Epithelial cell of prostate (primary cell): Measurements from ENCODE around the gene FHOD3.

Experiments
- DNase-seq: peaks from one replicate; pipeline ENCODE4 v3.0.0-alpha.2; 2011; ENCODE audit warnings: low read depth, low spot score
- H3K27ac ChIP-seq: fragments of 450-650 bp; 2 replicates; pipeline ENCODE4 v1.5.1; 2017; ENCODE audit warnings: mild to moderate bottlenecking

The FHOD3 gene

DNA sequence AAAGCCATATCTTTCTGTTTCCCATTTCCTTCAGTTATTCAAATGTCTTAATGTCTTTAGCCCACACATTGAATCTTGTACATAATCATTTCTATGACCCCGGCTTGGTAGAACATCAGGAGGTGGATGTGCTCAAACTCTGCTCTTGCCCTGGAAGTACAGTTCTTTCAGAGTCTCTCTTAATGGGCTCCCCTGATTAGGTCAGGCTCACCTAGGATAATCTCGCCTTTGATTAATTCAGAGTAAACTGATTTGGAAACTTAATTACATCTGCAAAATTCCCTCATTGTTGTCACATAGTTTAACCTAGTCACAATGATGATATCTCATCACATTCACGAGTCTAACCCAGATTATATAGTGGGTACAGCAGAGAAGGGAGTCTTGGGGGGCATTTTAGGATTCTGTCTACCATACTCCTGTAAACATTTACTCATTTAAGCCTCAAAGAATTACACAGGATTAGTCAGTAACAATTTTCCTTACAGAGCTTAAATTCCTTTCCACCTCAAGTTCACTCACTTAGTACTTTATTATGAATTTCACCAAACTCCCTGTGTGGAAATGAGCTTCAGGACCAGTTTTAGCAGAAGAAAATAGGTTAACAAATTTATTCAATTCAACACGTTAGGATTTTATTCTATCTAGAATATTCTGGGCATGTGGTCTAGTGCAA is 135.5 kb downstream of the FHOD3 start:
- DNase-seq = no peak
- no peak overlapping the region for H3K27ac ChIP-seq

DNA sequence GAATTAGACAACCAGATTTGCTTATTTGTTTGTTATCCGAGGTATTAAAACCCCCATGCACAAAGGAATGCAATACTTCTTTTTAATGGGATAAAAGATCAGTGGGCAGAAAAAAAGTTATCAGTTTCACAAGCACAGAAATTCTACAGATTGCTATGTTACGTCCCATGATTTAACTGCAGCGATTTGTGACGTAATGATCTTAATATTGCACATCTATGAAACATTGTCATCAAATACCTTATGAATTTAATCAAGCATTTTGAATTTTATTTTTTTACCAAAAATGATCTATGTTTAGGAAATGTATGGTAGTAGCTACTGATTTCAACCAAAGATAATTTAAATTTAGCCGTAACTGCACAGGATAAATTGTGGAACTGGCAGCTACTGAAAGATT is 138.9 kb downstream of the FHOD3 start:
- no peak overlapping the region for H3K27ac ChIP-seq
- no peak for DNase-seq

DNA sequence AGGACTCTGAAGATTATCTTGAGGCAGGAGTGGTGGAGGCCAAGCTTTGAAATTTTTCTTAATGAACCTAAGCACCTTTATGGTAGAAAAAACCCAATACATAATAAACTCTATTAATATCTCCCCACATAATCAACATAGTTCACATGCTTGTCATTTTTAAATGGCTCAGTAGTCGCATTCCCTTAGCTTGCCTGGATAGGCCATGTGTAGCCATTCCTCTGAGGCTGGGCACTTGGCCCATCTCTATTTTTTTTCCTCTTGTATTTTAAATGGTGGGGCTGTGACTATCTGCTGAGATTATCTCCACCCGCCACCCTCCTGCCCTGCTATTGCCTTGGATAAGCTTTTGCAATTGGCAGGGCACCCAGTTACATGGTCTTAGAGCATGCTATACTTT is 143.1 kb downstream of the FHOD3 start:
- no peak for DNase-seq
- H3K27ac ChIP-seq = no peak overlapping the region

DNA sequence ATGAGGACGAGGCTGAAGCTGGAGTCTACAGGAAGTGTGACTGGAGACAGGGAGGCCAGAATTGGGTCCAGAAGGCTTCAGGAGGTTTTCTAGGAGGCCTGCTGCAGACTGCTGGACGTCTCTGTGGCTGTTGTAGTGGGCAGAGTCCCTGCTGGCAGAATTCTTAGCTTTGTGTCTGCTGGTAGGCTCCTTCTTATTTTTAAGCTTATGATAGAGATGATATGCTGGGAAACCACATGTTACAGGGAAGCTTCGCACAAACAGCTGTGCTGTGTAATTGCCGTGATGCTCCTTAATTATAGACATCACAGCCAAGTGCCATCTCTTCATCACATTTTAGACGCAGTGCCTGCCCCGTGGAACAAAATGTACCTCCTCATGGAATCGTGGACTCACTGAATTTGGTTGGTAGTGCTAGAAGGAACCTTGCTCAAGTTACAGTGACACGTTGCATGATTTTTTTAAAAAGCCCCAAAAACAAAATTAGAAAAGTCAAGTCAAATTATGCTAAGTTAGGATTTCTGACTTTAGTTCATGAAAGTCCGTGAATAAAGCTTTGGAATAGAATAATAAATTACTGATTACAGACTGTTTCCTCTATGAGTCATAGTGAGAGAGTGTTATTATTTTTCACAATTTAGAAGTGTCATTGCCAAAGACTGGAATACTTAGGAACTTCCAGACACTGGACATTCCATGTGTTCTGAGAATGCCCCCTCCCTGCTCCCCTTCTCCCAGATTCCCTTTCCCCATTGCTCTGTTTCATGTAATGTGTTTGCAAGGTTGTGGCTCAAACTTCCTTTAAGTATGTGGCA is 144.1 kb downstream of the FHOD3 start:
- H3K27ac ChIP-seq = no peak overlapping the region
- DNase-seq = no peak

DNA sequence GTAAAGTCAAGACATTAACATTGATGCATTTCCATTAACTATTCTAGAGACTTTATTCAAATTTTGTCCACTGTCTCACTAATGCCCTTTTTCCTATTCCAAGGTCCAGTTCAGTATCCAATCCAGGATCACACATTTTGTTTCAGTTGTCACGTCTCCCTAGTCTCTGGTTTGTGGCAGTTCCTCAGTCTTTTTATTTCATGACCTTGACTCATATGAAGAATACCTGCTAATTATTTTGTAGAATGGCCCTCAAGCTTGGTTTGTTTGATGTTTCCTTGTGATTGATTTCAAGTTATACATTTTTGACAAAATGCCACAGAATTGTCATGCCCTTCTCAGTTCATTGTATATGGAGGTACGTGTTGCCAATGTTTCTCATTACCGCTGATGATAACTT is 145.2 kb downstream of the FHOD3 start:
- no peak for DNase-seq
- no peak overlapping the region for H3K27ac ChIP-seq

DNA sequence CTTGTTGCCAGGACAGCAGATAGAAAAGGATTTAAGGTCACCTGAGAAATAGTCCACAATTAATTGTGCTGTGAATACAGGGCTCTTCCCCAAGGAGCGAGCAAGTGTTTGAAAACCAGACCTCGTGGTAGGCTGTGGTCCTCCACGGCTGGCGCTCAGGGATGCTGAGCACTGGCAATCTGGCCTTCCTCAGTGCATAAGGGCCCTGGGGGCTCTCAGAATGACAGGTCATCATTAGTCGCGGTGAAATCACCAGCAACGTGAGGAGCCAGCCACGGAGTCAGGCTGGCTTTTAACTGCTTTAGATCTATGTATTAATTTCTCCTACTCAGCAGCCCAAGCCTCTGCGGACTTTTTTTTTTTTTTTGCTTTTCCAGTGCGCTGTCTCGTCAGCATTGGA is 148.5 kb downstream of the FHOD3 start:
- no peak for DNase-seq

DNA sequence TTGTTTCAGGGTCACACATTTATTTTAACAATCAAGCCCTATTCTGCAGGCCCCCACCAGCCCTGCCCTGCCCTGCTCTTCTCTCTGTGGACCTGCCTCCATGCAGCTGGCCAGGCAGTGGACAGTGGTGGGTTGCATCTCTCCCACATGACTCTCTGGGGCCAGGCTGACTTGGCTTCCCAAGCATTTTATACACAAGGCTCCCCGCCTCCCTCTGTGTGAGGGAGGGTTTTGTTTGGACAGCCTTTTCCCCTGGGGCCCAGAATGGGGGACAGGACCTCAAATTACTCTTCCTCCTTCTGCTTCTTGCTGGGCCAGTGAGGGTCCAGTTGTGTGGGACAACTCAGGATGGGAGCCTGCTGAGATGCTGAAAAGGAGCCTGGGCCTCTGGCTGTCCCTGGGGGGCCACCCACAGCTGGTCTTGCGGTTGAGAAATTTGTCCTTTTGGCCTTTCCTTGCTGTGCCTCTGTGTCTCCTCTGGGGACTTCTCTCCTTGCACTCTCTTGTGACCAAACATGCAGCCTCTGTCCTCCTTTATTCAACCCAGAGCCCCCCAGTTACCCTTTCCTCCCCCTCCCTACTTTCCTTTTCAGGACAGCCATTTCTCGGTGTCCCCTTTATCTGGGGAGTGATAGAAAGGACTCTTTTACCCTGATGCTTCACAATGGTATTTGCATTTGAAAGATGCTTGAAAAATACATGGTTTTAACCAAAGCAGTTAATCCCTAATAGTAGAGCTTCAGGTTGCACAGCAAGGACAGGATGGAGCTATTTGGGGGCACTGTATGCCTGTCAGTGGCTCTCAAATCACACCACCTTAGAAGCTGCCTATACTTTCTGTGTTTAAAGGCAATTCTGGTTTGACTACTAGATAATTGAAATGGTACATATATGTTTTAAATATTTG is 151.1 kb downstream of the FHOD3 start:
- no peak overlapping the region for H3K27ac ChIP-seq
- DNase-seq = no peak

More for the DNA sequence above, 148.5 kb downstream of the FHOD3 start:
- no peak overlapping the region for H3K27ac ChIP-seq

DNA sequence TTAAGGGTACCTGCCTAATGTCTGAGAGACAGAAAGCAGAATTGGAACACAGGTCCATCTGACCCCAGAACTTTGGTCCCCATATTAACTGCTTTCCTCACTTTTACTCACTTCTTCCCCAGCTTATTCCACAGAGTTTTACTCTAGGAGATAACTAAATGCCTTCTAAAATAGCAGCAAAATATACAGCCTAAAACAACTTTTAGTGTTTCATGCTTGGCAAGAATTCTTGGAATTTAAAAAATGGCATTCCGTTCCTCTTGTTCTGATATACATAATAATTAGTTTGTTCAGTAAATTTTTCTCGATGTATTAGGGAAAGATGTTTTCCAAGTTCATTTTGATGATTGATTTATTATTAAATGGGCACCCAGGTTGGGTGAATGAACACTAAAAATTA is 151.9 kb downstream of the FHOD3 start:
- DNase-seq = no peak
- H3K27ac ChIP-seq = no peak overlapping the region

DNA sequence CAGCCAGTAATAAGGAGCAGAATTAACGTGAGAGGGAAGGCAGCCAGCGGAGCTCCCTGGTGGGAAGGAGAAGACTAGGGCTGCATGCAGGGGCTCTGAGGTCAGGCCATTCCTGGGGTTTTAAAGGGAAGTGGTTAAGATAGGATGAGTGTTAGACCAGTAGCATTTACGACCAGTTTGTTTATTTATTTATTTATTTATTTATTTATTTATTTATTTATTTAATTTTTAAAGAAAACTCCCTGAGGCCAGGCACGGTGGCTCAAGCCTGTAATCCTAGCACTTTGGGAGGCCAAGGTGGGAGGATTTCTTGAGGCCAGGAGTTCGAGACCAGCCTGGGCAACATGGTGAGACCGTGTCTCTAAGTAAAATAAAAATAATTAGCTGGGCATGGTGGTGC is 152.8 kb downstream of the FHOD3 start:
- DNase-seq = no peak
- H3K27ac ChIP-seq = no peak overlapping the region

DNA sequence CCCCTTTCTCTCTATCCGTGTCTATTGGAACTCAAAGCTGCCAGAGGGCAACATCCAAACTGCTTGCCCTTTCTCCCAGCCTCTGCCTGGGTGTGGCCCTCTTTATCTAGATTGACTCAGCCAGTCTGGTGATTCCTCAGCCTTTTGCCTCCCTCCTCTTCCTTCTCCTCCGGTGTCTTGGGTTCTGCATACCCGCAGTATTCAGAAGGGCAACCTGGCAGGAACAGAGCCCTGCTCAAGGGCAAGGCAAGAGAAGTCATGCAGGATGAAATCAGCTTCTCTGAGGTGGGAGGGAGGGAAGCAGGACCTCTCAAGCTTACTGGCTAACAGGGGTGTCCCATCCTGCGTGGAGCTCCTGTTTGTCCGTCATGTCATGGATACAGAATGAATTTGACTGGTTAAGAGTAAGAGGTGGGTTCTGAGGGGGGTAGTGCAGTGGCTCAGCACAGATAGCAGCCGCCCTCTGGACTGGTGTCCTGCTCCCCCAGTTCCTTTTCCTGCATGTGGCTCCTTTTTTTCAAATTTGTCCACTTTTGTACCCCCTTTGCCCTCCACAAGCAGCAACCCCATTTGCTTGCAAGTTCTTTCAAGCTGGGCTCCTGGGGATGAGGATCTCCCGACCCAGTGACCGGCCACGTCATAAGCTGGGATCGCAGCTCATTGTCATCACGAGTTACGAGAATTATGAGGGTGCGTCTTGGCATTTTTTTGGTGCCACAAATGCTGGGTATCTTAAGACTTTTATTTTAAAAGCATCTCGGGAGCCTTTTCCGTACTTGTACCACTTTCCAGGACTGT is 154.1 kb downstream of the FHOD3 start:
- H3K27ac ChIP-seq = no peak overlapping the region
- no peak for DNase-seq

DNA sequence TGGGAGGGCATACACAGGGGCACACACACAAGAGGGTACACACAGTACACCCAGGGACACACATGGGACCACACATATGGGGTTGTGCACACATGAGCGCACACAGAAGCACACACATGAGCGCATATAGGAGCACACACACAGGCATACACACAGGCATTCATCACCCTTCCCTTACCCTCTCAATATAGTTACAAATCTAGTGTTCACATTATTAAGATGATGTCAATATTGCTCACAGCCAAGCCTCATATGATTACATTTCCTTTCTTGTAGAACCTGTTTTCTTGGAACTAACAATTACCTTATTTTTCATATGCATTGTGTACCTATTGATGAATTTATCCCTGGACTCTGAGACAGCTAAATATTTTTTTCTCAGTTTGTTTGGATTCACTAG is 156.7 kb downstream of the FHOD3 start:
- peak overlapping the region; percentile 38 for H3K27ac ChIP-seq

DNA sequence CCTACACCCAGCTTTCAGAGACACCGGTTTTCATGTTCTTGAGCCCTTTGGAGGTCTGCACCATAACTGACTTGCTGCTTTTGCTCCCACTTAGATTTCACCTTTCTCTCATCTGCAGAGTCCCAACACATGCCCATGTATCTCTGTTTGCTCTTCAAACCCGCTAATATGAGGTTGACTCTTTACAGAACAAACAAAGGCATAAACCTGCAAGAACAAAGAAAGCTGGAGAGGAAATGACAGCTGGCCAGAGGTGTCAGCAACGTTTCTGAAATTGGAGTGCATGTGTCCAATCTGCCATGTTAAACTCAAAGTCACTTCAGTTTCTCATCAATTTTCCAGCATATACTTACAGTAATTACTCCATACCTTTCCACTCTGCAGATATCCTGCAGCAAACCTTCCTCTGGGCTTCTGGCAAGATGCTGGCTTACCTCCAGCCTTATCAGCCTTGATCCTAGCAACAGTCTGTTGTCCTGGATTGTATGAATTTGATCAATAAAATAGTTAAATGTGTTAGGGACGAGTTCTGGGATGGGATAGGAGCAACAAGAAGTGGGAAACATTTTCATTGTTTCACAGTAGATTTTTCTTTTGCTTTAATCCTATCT is 157.4 kb downstream of the FHOD3 start:
- peak overlapping the region; percentile 38 for H3K27ac ChIP-seq
- DNase-seq = no peak

More for the DNA sequence above, 156.7 kb downstream of the FHOD3 start:
- DNase-seq = peak; percentile 66

DNA sequence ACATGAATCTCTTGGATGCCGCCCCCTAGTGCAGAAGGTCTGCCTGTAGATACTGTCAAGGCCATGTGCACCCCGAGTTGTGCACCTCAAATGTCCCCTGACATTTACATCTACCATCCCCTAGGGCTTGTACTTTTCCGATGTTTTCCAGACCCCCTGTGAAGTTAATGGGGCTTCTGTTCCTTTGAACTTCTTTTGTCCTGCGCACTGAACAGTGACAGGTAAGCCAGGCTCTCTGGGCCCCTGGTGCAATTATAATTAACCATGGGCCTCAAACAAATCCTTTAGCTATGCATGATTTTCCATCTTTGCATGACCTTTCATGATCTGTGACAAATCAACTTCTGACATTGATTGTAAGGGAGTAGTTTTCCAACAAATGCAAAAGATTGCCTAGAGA is 158.4 kb downstream of the FHOD3 start:
- no peak overlapping the region for H3K27ac ChIP-seq
- DNase-seq = no peak

DNA sequence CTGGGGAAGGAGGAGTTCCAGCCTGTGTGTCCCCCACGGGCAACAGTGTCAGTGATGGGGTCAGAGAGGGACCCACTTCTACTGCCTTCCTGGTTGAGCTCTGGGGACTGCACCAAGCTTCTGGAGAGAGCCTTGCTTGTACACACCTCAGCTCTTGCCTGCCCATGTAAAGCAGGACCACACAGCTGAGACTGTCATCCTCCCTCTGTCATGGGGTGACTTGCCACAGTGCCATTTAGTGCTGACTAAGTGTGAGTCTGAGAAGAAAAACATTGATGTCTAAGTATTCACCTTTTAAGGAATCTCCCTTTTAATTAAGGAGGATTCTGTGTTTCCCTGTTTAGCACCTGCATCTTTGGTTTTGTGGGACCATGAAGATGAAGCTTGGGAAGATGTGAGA is 159.1 kb downstream of the FHOD3 start:
- no peak overlapping the region for H3K27ac ChIP-seq
- DNase-seq = no peak

DNA sequence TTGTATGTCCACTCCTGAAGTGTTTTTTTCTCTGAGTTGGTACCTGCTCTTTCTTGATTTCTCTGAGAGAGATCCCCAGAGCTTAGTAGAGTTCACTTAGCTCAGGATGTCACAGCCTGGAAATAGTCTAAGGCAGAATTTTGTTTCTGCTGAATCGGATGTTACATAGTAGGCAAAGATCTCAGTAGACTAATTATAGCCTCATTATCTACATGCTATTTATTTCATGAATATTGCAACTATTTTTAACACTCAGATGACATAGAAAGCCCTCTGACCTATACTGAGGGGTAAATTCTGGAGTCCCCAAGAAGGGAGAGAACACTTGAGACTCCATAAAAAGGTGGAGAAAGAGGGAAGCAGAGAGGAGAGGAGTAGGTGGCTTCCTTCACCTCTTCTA is 160.2 kb downstream of the FHOD3 start:
- no peak overlapping the region for H3K27ac ChIP-seq
- DNase-seq = no peak

DNA sequence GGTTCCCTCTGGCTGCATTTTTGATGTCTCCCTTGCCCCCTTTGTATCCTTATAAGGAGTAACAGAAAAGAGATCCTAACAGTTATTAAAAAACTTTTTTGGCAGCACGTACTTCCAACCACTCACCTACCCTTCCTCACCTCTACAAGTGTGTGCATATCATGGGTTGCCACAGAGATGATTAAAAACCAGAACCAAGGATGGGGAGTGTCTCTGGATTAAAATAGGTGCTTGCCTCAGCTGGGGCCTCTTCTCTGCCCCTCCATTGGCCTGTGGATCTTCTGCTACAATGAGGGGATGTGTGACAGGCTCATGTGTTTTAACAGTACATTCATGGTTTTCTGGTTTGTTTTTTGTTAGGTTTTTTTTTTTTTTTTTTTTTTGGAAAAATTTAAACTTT is 160.8 kb downstream of the FHOD3 start:
- no peak overlapping the region for H3K27ac ChIP-seq
- no peak for DNase-seq

DNA sequence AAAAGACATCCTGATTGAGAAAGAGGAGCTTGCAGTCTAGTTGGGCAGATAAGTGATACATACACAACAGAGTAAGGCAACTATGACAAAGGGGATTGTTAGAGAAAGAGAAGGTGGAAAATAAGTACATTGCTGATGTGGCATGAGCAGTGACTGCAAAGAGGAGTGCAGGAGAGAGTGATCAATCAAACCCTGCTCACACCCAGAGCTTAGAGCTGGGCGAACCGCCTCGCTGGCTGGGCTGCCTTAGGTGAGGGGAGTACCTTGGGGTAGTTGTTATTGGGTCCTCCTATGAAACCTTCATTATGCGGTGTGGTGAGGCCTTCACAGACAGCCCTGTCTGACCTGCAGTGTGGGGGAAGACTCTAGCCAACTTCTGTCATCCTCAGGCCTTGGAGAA is 161.7 kb downstream of the FHOD3 start:
- no peak overlapping the region for H3K27ac ChIP-seq

DNA sequence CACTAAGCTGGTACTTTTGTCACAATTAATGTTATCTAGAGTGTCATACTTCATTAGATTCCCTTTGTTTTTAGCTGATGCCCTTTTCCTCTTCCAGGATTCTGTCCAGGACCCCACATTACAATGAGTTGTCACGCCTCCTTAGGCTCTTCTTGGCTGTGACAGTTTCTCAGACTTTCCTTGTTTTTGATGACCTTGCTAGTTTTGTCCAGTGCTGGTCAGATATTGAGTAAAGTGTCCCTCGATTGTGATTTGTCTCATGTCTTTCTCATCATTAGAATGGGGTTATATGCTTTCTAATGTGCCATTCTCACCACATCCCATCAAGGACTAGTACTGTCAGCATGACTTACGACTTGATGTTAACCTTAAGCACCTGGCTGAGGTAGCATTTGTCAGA is 162.3 kb downstream of the FHOD3 start:
- no peak for DNase-seq
- no peak overlapping the region for H3K27ac ChIP-seq

More for the DNA sequence above, 161.7 kb downstream of the FHOD3 start:
- DNase-seq = no peak

DNA sequence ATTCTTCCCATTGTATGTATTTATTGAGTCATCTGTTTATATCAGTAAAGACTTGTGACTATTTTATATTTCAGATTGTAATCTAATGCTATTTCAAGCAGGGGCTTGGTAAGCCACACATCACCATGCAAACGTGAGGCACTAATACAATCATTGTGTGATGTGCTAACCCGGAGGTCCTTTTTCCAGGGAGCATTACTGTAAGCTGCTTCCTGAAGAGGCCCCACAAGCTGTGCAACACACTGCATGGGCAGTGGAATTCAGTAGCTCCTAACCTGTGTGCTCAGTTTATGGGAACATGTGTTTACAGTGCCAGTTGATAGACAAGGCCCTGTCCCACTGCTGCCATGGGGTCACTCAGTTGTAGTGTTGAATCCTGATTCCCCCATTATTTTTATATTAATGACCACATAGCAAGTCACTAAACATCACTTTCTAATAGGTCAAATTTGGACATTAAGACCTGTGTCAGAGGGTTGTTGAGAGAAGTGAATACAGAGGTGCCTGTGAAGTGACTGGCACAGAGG is 162.9 kb downstream of the FHOD3 start:
- no peak for DNase-seq

More for the DNA sequence above, 162.9 kb downstream of the FHOD3 start:
- H3K27ac ChIP-seq = no peak overlapping the region
